K562 (cell line): Measurements from ENCODE around the gene GIT2. TPM values are rescaled to one million over a fixed set of nuclear protein-coding genes. Genes with fewer than 3 reads are reported as not detected.
A peak's percentile ranks its signal among the peaks of the same experiment; 100 is the strongest.

ENCODE experiments used
- C11orf30 ChIP-seq: fragments of 450-650 bp; IDR thresholded peaks from 2 replicates; pipeline ENCODE4 v1.6.1; 2016; ENCODE audit warnings: low read depth, mild to moderate bottlenecking
- DDX20 ChIP-seq: fragments of 450-650 bp; IDR thresholded peaks from 2 replicates; pipeline ENCODE4 v1.6.1; 2016; ENCODE audit warnings: missing genetic modification characterization, low read depth, mild to moderate bottlenecking, missing compliant biosample characterization, moderate library complexity
- FOSL1 ChIP-seq: fragments of 200-800 bp; sonication (Bioruptor generic); conservative IDR thresholded peaks from 2 replicates; pipeline ENCODE4 v1.6.1; 2016; ENCODE audit warnings: missing genetic modification characterization, missing compliant biosample characterization
- FOXA1 ChIP-seq: fragments of 450-650 bp; IDR thresholded peaks from 2 replicates; pipeline ENCODE4 v1.6.1; 2016; ENCODE audit warnings: mild to moderate bottlenecking, borderline replicate concordance
- HIVEP1 ChIP-seq: fragments of 250-450 bp; sonication (Bioruptor Pico); IDR thresholded peaks from 2 replicates; pipeline ENCODE4 v1.4.0; 2020; ENCODE audit warnings: mild to moderate bottlenecking
- HNRNPUL1 ChIP-seq: fragments of 200-400 bp; formaldehyde crosslinking; IDR thresholded peaks from 2 replicates; pipeline ENCODE4 v1.6.1; 2017; ENCODE audit warnings: low read length
- JUN ChIP-seq, 2 experiments: sonication (generic) in 1 of 2; formaldehyde crosslinking in 1 of 2; IDR thresholded peaks; 2 replicates each; pipeline versions ENCODE4 v1.6.1 to v1.8.0; 2012 to 2022; ENCODE audit warnings: borderline replicate concordance in 2 of 2, mild to moderate bottlenecking in 2 of 2, improper control_type of control experiment in 1 of 2, low read depth in 1 of 2, low read length in 1 of 2, missing genetic modification reagents in 1 of 2
- MAZ ChIP-seq, 2 experiments: fragments of 450-650 bp in 1 of 2; sonication (generic) in 1 of 2; formaldehyde crosslinking; IDR thresholded peaks in 1 of 2; conservative IDR thresholded peaks in 1 of 2; 2 replicates each; pipeline versions ENCODE4 v1.4.0 to v1.5.0; 2020; ENCODE audit warnings: mild to moderate bottlenecking in 1 of 2, missing genetic modification reagents in 1 of 2
- NBN ChIP-seq: fragments of 450-650 bp; IDR thresholded peaks from 2 replicates; pipeline ENCODE4 v1.6.1; 2016; ENCODE audit warnings: low read depth, mild to moderate bottlenecking
- NFIC ChIP-seq: fragments of 450-650 bp; IDR thresholded peaks from 2 replicates; pipeline ENCODE4 v1.6.1; 2017; ENCODE audit warnings: mild to moderate bottlenecking, inconsistent platforms
- SIRT6 ChIP-seq: IDR thresholded peaks from one replicate; pipeline ENCODE4 v1.6.1; 2012; ENCODE audit warnings: low read depth, mild to moderate bottlenecking, control low read depth, inconsistent platforms, low read length, moderate library complexity
- SMARCC2 ChIP-seq: fragments of 450-650 bp; IDR thresholded peaks from 2 replicates; pipeline ENCODE4 v1.6.1; 2017; ENCODE audit warnings: antibody characterized with exemption, moderate library complexity, mild to moderate bottlenecking, low read depth
- SMARCE1 ChIP-seq: fragments of 450-650 bp; IDR thresholded peaks from 2 replicates; pipeline ENCODE4 v1.7.1; 2016; ENCODE audit warnings: mild to moderate bottlenecking
- TAF7 ChIP-seq: fragments of 450-650 bp; IDR thresholded peaks from 2 replicates; pipeline ENCODE4 v1.6.1; 2016; ENCODE audit warnings: missing genetic modification characterization, missing compliant biosample characterization
- TEAD4 ChIP-seq, 2 experiments: sonication (generic) in 1 of 2; formaldehyde crosslinking in 1 of 2; IDR thresholded peaks; 2 replicates each; pipeline versions ENCODE4 v1.6.1 to v1.8.0; 2012 to 2022; ENCODE audit warnings: borderline replicate concordance in 1 of 2, inconsistent platforms in 1 of 2, low read length in 1 of 2, mild to moderate bottlenecking in 1 of 2, missing genetic modification reagents in 1 of 2
- TFE3 ChIP-seq: fragments of 450-650 bp; formaldehyde crosslinking; IDR thresholded peaks from 2 replicates; pipeline ENCODE4 v1.4.0; 2020; ENCODE audit warnings: mild to moderate bottlenecking, mixed read lengths
- ZBTB9 ChIP-seq: fragments of 450-650 bp; formaldehyde crosslinking; IDR thresholded peaks from 2 replicates; pipeline ENCODE4 v1.4.0; 2020; ENCODE audit warnings: mild to moderate bottlenecking, moderate library complexity
- ZNF274 ChIP-seq: IDR thresholded peaks from 2 replicates; pipeline ENCODE4 v1.6.1; 2011; ENCODE audit warnings: low read depth, mild to moderate bottlenecking, low read length, moderate library complexity, borderline replicate concordance
- ZNF316 ChIP-seq: fragments of 450-650 bp; IDR thresholded peaks from 2 replicates; pipeline ENCODE4 v1.6.1; 2016
- ZNF398 ChIP-seq: fragments of 250-450 bp; sonication (Bioruptor Pico); IDR thresholded peaks from 2 replicates; pipeline ENCODE4 v1.8.0; 2021; ENCODE audit warnings: moderate library complexity, mild to moderate bottlenecking, inconsistent platforms
- ZNF507 ChIP-seq: conservative IDR thresholded peaks from 2 replicates; pipeline ENCODE4 v1.6.1; 2017; ENCODE audit warnings: missing genetic modification characterization, missing compliant biosample characterization
- polyA plus RNA-seq, 8 experiments: library from polyadenylated mRNA; depleted of rRNA in 4 of 8; stranded (reverse) in 5 of 8; unstranded in 3 of 8; fragments of >200 nt; fragmentation: Nextera tagmentation in 2 of 8; fragmentation: Illumina TruSeq in 1 of 8; extraction: Ambion mirVana in 2 of 8; extraction: Trizol in 1 of 8; gene quantifications; 2 replicates each; pipeline versions ENCODE4 v1.2.1 to v1.2.3, GENCODE V29; 2011 to 2014; ENCODE audit warnings: inconsistent platforms in 1 of 8, missing spikeins in 1 of 8
- total RNA-seq, 7 experiments: library from RNA; depleted of rRNA in 6 of 7; stranded (reverse); fragments of >200 nt in 6 of 7; fragmentation: Illumina TruSeq in 2 of 7; extraction: Trizol in 2 of 7; gene quantifications; 2 replicates each; pipeline versions ENCODE4 v1.2.1 to v1.2.3, GENCODE V29; 2011 to 2021; ENCODE audit warnings: low replicate concordance in 1 of 7
- TF ChIP-seq, protein P1 (sequence below): fragments of 200-800 bp; sonication (Bioruptor generic); IDR thresholded peaks from 2 replicates; pipeline ENCODE4 v1.6.1; 2017; ENCODE audit warnings: missing genetic modification characterization, missing compliant biosample characterization

GIT2 gene
- total and polyA plus RNA-seq, 9 of the 15 experiments (the other 6 are each of a cell fraction or from before 2014, with no cell fraction given): 4.0 to 30.4 (median 23.5) TPM

DNA sequence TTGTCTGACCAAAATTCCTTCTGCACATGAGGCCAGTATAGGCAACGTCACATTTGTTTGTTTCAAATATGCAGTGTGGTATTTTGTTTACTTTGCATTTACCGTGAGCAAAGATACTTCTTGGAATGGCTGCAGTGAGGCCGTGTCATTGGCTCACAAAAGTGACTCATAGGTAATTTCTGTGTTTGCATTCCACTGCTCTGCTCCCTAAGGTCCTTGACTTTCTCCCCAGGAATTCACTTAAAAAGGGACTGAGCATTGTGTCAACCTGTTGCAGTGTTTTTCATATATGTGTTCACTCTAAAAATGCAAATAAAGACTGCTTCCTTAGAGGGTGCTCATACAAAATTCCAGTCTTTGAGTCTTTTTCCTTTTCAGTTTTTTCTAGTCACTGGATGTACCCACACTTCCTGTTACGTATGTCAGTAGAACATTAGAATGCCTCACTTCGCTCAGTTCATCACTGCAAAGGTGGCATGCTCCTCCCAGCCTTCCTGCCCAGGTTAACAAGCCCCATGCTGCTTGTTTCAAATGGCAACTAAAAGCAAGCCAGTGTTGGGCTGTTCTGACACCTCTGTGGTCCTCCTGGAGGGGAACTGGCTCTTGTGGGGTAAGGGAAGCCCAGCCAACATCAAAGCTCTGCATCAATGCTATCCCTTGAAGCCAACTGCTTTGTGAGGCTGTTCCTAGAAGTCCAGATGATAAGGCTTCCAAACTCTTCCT lies 43.1 kb upstream of the GIT2 start (continued):
- TF ChIP-seq, protein P1, sequence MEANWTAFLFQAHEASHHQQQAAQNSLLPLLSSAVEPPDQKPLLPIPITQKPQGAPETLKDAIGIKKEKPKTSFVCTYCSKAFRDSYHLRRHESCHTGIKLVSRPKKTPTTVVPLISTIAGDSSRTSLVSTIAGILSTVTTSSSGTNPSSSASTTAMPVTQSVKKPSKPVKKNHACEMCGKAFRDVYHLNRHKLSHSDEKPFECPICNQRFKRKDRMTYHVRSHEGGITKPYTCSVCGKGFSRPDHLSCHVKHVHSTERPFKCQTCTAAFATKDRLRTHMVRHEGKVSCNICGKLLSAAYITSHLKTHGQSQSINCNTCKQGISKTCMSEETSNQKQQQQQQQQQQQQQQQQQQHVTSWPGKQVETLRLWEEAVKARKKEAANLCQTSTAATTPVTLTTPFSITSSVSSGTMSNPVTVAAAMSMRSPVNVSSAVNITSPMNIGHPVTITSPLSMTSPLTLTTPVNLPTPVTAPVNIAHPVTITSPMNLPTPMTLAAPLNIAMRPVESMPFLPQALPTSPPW (CRISPR knock-in tag): 0 out of 2 replicates have a peak, but pooled peaks have one; percentile 19
- TF ChIP-seq ZBTB9 (no peak), TAF7 (tag) (no peak), C11orf30 (peak; percentile 68), DDX20 (tag) (no peak), SMARCC2 (no peak), FOSL1 (tag) (peak; percentile 83), JUN (IDR thresholded peaks at IDR 0.05; ENCODE audit: borderline replicate concordance, low read depth, low read length) (peak; percentile 61; the same call in 1 of the 2 replicates), JUN (CRISPR knock-in tag; IDR thresholded peaks at IDR 0.05; ENCODE audit: borderline replicate concordance) (no peak), ZNF507 (tag) (no peak), SIRT6 (no peak), MAZ (CRISPR knock-in tag; conservative IDR thresholded peaks at IDR 0.05 in 1 of 2, IDR thresholded peaks at IDR 0.05 in 1 of 2) (no peak), FOXA1 (no peak), HNRNPUL1 (no peak), ZNF274 (no peak), ZNF316 (peak; percentile 76), TFE3 (CRISPR knock-in tag) (no peak), HIVEP1 (CRISPR knock-in tag) (no peak), NFIC (no peak), ZNF398 (CRISPR knock-in tag) (no peak), SMARCE1 (peak; percentile 26; the same call in 1 of the 2 replicates), TEAD4 (IDR thresholded peaks at IDR 0.05; ENCODE audit: low read length) (0 out of 2 replicates have a peak, but pooled peaks have one; percentile 4), TEAD4 (CRISPR knock-in tag; IDR thresholded peaks at IDR 0.05; ENCODE audit: borderline replicate concordance) (no peak), NBN (no peak)
